Natural killer cell (primary cell): ENCODE results near the gene TMEM184C. TPM values are rescaled to one million over a fixed set of nuclear protein-coding genes. Genes with fewer than 3 reads are reported as not detected.

ENCODE experiments used
- ATAC-seq, 3 donors: fragments of 150-1000 bp in 2 of 3; fragments of 200-7000 bp in 1 of 3; cut with Tn5 transposase; 1 replicate in 1 of 3; 2 replicates in 2 of 3; pipeline ENCODE4 v1.10.0; 2021; ENCODE audit warnings: mild to moderate bottlenecking in 2 of 3, moderate library complexity in 2 of 3
- DNase-seq, 2 donors: peaks; one replicate each; pipeline versions ENCODE4 v3.0.0 to v3.0.0-alpha.2; 2013 to 2021; ENCODE audit warnings: mixed read lengths in 1 of 2
- H3K27ac ChIP-seq: one replicate; pipeline ENCODE4 v1.5.1; 2013; ENCODE audit warnings: mild to moderate bottlenecking, low read length
- H3K27me3 ChIP-seq: one replicate; pipeline ENCODE4 v1.6.1; 2013; ENCODE audit warnings: low read length; ENCODE audit not compliant: control insufficient read depth, insufficient read depth
- H3K36me3 ChIP-seq: one replicate; pipeline ENCODE4 v1.6.1; 2013; ENCODE audit warnings: low read length; ENCODE audit not compliant: control insufficient read depth, insufficient read depth
- H3K4me1 ChIP-seq: one replicate; pipeline ENCODE4 v1.6.1; 2013; ENCODE audit warnings: low read length; ENCODE audit not compliant: control insufficient read depth, insufficient read depth
- H3K4me3 ChIP-seq: one replicate; pipeline ENCODE4 v1.5.1; 2013; ENCODE audit warnings: low read length
- H3K9me3 ChIP-seq: one replicate; pipeline ENCODE4 v1.6.1; 2013; ENCODE audit warnings: low read length; ENCODE audit not compliant: control insufficient read depth, insufficient read depth
- H3K27ac Mint-ChIP-seq, 2 donors: one replicate each; pipeline ENCODE4 v1.8.0; 2022; ENCODE audit warnings: mild to moderate bottlenecking in 2 of 2, mixed read lengths in 2 of 2, moderate library complexity in 1 of 2
- H3K27me3 Mint-ChIP-seq, 2 donors: one replicate each; pipeline ENCODE4 v1.8.0; 2022; ENCODE audit warnings: low read depth in 2 of 2, mixed read lengths in 2 of 2
- H3K36me3 Mint-ChIP-seq: one replicate; pipeline ENCODE4 v1.8.0; 2022; ENCODE audit warnings: mixed read lengths
- H3K4me1 Mint-ChIP-seq, 2 donors: one replicate each; pipeline ENCODE4 v1.8.0; 2022; ENCODE audit warnings: mixed read lengths in 2 of 2
- H3K4me3 Mint-ChIP-seq: one replicate; pipeline ENCODE4 v1.8.0; 2022; ENCODE audit warnings: mild to moderate bottlenecking, moderate library complexity, mixed read lengths
- H3K9me3 Mint-ChIP-seq, 2 donors: one replicate each; pipeline ENCODE4 v1.8.0; 2022; ENCODE audit warnings: mixed read lengths in 2 of 2
- WGBS: methylation state at CpG from one replicate; pipeline ENCODE4 v1.1.7; 2013; ENCODE audit warnings: missing lambda C conversion rate; ENCODE audit not compliant: insufficient coverage; 5-methylcytosine and 5-hydroxymethylcytosine counted together
- intact Hi-C: fragments of 100-400 bp; cut with micrococcal nuclease; formaldehyde crosslinking; loops from one replicate; pipeline ENCODE4 v1.14.2; 2022
- total RNA-seq, 4 donors: library from RNA; stranded (reverse); fragments of 120-200 nt in 1 of 4; gene quantifications; one replicate each; pipeline versions ENCODE4 v1.2.3 to v1.2.4, GENCODE V29; 2013 to 2022
- TF ChIP-seq, protein P1 (sequence below): fragments of 200-600 bp; IDR thresholded peaks from one replicate; pipeline ENCODE4 v1.8.0; 2022; ENCODE audit warnings: antibody characterized with exemption

The TMEM184C gene
- total RNA-seq, 3 donors from 2014 or later (not counting 1 experiment from before 2014, with no cell fraction given) = 14.4 to 15.5 (median 15.1) TPM

DNA sequence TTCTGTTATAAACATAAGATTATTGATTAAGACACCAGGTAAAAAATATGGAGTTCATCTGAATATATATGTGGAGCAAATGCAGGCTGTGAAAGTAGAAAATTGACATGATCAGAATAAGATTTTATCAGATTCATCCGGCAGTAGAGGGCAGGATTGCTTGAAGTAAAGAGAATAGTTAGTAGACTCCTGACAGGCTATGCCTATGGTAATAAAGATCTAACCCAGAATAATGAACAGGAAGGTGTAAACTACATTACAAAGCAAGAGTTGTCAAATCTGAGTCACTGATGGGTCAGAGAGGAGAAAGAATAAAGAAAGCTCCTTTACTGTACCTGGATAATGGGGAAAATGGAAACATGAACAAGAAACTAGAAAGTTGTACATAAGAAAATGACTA lies 20.8 kb upstream of the TMEM184C start:
- Histone ChIP-seq H3K4me1 (no peaks in the 10 kb centered on the region), H3K27ac (no peak overlapping the region), H3K9me3 (no peaks in the 10 kb centered on the region), H3K27me3 (no peaks in the 10 kb centered on the region), H3K4me3 (no peak overlapping the region), H3K36me3 (no peaks in the 10 kb centered on the region)
- no peaks in the 10 kb centered on the region for H3K36me3 Mint-ChIP-seq
- 73% methylated on average over 1 of the region's 1 CpG for WGBS
- peaks cover 10 to 18% of the 10 kb centered on the region in 2 donors for H3K27me3 Mint-ChIP-seq
- ATAC-seq = no peak
- TF ChIP-seq, protein P1, sequence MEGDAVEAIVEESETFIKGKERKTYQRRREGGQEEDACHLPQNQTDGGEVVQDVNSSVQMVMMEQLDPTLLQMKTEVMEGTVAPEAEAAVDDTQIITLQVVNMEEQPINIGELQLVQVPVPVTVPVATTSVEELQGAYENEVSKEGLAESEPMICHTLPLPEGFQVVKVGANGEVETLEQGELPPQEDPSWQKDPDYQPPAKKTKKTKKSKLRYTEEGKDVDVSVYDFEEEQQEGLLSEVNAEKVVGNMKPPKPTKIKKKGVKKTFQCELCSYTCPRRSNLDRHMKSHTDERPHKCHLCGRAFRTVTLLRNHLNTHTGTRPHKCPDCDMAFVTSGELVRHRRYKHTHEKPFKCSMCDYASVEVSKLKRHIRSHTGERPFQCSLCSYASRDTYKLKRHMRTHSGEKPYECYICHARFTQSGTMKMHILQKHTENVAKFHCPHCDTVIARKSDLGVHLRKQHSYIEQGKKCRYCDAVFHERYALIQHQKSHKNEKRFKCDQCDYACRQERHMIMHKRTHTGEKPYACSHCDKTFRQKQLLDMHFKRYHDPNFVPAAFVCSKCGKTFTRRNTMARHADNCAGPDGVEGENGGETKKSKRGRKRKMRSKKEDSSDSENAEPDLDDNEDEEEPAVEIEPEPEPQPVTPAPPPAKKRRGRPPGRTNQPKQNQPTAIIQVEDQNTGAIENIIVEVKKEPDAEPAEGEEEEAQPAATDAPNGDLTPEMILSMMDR = no peak
- H3K9me3 Mint-ChIP-seq = no peaks in the 10 kb centered on the region
- intact Hi-C loops = no loop called here
- peak in 1 of 2 donors; percentile 15 for DNase-seq
- H3K27ac Mint-ChIP-seq = no peak overlapping the region
- H3K4me3 Mint-ChIP-seq = no peak overlapping the region
- H3K4me1 Mint-ChIP-seq = no peaks in the 10 kb centered on the region

DNA sequence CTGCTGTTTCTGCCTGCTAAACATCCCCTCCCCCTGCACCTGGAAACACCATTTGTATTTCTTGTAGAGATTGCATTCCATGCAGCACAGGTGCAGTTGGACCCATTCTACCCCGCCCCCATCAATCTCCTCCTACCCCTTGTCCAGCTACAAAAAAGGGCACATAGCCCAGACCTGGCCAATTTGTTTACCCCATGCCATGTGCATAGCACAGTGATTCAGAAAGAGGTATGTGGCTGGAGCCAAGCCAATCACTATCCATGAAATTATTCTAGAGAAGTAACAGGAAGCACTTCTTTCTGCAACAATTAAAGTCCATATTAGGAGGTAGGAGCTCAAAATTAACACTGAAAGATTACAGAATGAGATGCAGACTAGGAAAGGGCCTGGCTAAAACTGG lies 20.2 kb upstream of the TMEM184C start:
- no peak overlapping the region for H3K27ac Mint-ChIP-seq
- H3K27me3 ChIP-seq = no peaks in the 10 kb centered on the region
- H3K9me3 Mint-ChIP-seq = no peaks in the 10 kb centered on the region
- no peaks in the 10 kb centered on the region for H3K4me1 Mint-ChIP-seq
- H3K4me3 Mint-ChIP-seq = no peak overlapping the region
- TF ChIP-seq, protein P1 = no peak
- intact Hi-C loops = no loop called here
- H3K27ac ChIP-seq = no peak overlapping the region
- no peaks in the 10 kb centered on the region for H3K36me3 ChIP-seq
- WGBS = 94% methylated on average over 1 of the region's 1 CpG
- H3K36me3 Mint-ChIP-seq = no peaks in the 10 kb centered on the region
- ATAC-seq = no peak
- H3K9me3 ChIP-seq = no peaks in the 10 kb centered on the region
- no peak overlapping the region for H3K4me3 ChIP-seq
- no peak for DNase-seq
- peaks cover 9 to 18% of the 10 kb centered on the region in 2 donors for H3K27me3 Mint-ChIP-seq
- H3K4me1 ChIP-seq = no peaks in the 10 kb centered on the region

DNA sequence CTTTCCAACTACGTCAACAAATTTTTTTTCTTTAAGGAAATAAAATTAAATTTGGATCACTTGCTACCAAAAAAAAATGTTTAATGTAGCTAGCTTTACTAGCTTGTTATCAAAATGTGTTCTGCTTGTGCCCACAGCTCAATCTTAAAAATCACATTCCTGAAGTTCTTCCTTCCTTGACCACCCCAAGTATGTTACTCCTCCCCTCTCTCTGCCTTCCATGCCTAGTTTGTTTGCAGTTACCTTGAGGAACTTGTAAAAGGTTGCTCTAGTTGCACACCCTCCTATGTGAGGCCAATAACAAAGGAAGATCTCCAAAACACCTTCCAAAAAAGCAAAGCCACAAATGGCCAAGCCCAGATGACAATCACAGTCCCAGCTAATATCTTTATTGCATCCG lies 19.6 kb upstream of the TMEM184C start:
- H3K9me3 Mint-ChIP-seq = no peaks in the 10 kb centered on the region
- Histone ChIP-seq H3K4me1 (no peaks in the 10 kb centered on the region), H3K27me3 (no peaks in the 10 kb centered on the region), H3K36me3 (no peaks in the 10 kb centered on the region), H3K9me3 (no peaks in the 10 kb centered on the region), H3K4me3 (no peak overlapping the region), H3K27ac (no peak overlapping the region)
- no peaks in the 10 kb centered on the region for H3K36me3 Mint-ChIP-seq
- TF ChIP-seq, protein P1 = no peak
- H3K4me3 Mint-ChIP-seq = no peak overlapping the region
- ATAC-seq (no peak), DNase-seq (no peak)
- WGBS = 100% methylated on average over 1 of the region's 2 CpGs
- intact Hi-C loops = no loop called here
- H3K27ac Mint-ChIP-seq = no peak overlapping the region
- peaks cover 6 to 18% of the 10 kb centered on the region in 2 donors for H3K27me3 Mint-ChIP-seq
- no peaks in the 10 kb centered on the region for H3K4me1 Mint-ChIP-seq

DNA sequence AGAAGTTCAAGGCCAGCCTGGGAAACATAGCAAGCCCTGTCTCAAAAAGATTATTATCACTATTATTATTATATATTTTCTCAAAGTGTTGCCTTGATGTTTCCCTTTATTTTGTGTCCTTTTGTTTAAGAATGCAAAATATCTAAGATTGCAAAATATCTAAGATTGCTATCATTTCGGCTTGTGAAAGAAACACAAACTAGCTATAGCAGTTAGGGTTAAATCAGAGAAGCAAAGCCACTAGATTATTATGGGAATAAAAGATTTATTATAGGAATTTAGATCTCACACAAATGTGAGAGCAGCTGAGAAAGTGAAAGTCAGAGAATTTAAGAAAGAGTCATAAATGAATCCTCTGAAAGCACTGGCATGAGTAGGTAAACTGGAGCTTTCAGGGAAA lies 18.0 kb upstream of the TMEM184C start:
- no peaks in the 10 kb centered on the region for H3K36me3 Mint-ChIP-seq
- H3K9me3 Mint-ChIP-seq = no peaks in the 10 kb centered on the region
- no peak overlapping the region for H3K27ac Mint-ChIP-seq
- Histone ChIP-seq H3K27ac (no peak overlapping the region), H3K4me1 (no peaks in the 10 kb centered on the region), H3K36me3 (no peaks in the 10 kb centered on the region), H3K27me3 (no peaks in the 10 kb centered on the region), H3K9me3 (no peaks in the 10 kb centered on the region), H3K4me3 (no peak overlapping the region)
- TF ChIP-seq, protein P1 = no peak
- peaks cover 0 to 14% of the 10 kb centered on the region in 2 donors for H3K27me3 Mint-ChIP-seq
- no peak for DNase-seq
- no peak overlapping the region for H3K4me3 Mint-ChIP-seq
- H3K4me1 Mint-ChIP-seq = no peaks in the 10 kb centered on the region
- no peak for ATAC-seq
- no CpG with 5 or more reads among the region's 1 CpG for WGBS
- intact Hi-C loops = no loop called here
